NCI-H460 (cell line): ENCODE results near the gene FYN. TPM values are rescaled to one million over a fixed set of nuclear protein-coding genes. Genes with fewer than 3 reads are reported as not detected.

Experiments used
- DNase-seq: peaks from one replicate; pipeline ENCODE4 v3.0.0-alpha.2; 2016; ENCODE audit warnings: low read depth; ENCODE audit errors: extremely low read depth
- total RNA-seq: library from RNA; depleted of rRNA; stranded (reverse); fragments of >200 nt; shearing (Covaris generic); gene quantifications from 2 replicates; pipeline ENCODE4 v1.2.3, GENCODE V29; 2014

Gene FYN
- total RNA-seq, 1 experiment from 2014 or later: 1.1 TPM

DNA sequence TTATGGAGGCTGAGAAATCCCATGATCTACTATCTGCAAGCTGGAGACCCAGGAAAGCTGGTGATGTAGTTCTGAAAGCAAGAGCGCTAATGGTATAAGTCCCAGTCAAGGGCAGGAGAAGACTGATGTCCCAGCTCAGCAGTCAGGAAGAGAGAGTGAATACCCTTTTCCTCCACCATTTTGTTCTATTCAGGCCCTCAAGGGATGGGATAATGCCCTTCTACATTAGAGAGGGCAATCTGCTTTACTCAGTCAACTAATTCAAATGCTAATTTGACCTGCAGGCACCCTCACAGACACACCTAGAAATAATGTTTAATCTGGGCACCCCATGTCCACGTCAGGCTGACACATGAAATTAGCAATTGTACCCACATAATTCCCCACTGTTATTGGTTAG is 10.8 kb upstream of the FYN start:
- no peak for DNase-seq

- DNase-seq: no peak
These were observed 7.1 kb upstream of the FYN start for GRCh38 chr6:111880181-111880888.

GRCh38 chr6:111875741-111876140 is 2.5 kb upstream of the FYN start:
- DNase-seq: no peak

GRCh38 chr6:111874025-111874415 is 768 bp upstream of the FYN start:
- DNase-seq: no peak

DNA sequence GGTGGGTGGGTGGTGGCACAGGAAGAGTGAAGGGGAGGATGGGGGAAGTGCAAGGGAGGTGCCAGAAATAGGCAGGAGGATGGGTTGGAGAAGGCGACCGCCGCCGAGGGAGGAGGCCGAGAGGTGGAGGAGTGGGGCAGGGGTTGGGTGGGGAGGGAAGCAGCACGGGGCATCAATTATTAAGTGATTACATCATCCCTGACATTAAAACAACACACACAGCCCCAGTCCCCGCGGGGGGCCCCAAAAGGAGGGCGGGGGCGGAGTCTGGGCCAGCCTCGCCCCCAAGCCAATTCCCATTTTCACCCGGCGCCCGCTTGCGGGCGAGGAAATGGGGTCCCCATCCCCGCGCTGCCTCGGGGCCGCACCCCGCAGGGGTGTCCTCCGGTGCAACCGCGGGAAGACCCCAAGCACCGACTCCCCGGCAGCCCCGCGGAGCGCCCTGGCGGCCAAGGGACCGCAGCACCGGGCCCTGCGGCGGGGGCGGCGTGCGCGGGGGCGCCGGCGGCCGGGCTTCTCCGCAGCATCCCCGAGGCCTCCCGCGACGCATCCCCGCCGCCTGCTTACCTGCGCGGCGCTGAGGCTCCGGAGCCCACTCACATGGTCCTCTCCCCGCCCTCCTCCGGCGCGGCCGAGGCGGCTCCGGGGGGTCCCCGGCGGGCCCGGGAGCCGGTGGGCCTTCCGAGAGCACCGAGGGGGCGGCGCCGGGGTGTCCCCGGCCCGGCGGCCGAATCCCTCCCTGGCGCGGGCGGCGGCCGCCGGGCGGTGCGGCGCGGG is 663 bp downstream of the FYN start:
- no peak for DNase-seq

DNA sequence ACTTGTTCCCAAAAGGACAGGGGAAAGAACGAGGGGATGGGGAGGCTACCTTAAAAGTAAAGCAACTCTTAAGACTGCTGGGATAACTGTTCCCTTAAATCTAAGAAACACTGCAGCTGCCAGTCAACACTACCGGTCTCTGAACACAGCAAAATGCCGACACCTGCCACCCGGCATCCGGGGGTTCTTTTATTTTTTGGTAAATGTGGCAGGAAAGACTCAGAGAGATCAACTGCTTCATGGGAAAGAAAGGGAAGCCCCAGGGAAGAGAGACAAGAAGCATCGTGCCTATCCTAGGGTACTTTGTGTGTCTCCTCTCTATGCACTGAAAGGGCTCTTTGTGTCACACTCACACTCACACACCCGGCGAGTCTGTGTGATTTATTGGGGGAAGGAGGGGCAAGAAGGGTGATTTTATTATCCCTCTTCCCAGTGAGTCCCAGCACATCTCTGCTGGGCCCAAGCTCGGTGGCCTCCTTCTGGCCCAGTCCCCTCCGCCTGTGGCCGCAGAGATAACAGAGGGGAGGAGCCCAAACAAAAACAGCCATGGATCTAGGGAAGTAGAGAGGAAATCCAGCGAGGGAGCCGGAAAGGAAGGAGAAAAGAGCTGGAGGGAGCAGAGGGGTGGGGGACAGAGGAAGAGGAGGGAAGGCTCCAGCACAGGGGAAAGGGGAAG is 1.4 kb downstream of the FYN start:
- DNase-seq: no peak

DNA sequence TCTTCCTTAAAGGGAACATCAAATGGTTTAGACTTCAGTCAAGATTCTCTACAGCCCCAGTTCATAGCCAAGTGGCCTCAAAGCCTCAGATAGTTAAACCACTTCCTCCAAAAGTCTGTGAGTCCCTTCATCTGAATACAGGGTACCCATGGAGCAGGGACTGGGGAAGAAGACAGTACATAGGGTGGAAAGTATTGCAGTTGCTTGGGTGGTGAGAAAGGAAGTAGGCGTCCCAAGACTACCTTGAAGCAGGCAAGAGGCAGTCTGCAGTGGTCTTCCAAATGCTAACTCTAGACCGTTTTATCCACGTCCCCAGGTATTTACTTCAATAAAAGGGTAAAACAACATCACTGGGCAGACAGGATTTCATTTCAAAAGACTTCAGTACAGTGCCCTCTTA is 2.0 kb downstream of the FYN start:
- DNase-seq: no peak

GRCh38 chr6:111870742-111871064 is 2.5 kb downstream of the FYN start:
- DNase-seq: no peak

DNA sequence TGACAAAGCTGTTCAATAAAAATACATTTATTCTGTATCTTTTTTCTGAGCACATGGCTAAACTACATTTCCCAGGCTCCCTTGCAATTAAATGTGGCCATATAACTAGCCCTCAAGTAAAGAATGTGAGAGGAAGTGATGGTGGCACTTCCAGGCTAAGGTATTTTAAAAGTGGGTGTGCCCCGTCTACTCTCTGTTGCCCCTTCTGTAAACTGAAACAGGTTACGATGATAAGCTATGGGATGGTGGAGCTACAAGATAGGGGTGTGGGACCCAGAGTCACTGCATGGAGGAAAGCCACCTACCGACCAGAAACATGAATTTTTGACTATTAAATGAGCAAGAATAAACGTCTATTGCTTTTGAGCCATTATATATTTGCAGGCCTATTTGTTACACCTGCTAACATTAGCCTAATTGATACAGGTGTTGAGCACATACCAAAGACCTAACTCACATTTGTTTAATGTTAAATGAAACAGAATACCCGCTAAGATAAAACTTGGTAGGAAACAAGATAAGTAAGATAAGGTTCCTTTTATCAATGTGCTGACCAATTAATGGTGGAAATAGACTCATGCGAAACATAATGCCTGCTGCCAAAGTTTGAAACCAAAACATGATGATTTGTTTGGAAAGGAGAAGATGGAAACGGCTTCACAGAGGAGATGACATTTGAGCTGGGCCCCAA is 3.1 kb downstream of the FYN start:
- DNase-seq: no peak

DNA sequence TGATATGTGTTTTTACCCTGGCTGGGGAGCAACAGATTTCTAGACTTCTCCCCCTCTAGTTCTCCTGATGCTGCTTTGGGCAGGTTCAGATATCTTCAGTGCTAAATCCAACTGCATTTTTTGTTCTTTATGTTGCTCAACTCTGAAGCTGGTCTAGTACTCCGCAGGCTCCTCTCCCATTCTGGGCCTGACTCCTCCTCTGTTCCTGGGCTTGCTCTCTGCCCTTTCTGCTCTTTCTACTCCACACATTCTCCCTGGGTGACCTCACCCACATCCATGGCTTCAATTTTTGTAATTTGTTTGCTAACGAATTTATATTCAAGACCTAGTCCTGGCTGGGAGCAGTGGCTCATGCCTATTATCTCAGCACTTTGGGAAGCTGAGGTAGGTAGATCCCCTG is 6.4 kb downstream of the FYN start:
- no peak for DNase-seq

DNA sequence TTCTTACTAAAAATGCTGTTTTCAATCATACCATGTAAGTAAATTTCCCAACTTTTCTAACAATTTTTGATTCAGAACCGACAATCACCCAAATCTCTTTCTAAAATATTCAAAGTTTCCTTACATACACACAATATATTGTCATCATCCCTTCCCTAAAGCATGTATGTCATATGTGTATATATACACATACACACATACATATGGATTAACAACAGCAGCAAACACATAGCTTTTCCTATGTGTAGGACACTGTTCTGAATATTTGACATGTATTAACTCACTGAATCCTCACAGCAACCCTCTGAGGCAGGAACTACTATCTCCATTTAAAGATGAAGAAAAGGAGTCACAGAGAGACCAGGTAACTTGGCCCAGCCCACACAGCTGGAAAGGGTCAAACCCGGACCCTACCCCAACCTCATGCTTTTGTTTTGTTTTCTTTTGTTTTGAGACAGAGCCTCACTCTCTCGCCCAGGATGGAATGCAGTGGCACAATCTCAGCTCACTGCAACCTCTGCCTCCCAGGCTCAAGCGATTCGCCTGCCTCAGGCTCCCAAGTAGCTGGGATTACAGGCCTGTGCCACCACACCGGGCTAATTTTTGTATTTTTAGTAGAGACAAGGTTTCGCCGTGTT is 7.2 kb downstream of the FYN start:
- DNase-seq: no peak

DNA sequence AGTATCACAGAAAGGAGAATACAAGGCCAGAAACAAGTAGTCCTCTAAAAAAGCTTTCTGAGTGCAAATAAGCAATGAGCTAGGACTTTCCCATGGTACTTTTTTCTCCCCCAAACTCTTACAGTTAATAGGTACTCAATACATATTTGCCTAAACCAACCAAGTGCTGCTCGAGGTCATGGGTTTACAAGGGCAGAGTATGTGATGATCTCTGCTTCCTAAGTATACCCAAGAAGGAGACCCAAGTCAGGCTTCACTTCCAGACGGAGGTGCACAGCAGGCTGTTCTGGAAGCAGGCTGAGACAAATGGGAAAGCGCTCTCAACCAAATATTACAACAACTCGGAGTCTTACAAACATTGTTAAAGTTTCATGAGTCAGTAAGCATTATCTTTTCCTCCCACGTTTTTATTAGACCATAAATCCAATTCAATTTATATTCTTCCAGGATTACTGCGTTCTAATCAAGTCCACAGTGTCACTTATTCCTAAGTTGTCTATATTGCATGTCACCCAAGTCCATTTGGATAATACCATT is 8.1 kb downstream of the FYN start:
- no peak for DNase-seq

GRCh38 chr6:111864138-111865048 is 8.9 kb downstream of the FYN start:
- no peak for DNase-seq

GRCh38 chr6:111862741-111863140 is 10.5 kb downstream of the FYN start:
- DNase-seq: no peak

DNA sequence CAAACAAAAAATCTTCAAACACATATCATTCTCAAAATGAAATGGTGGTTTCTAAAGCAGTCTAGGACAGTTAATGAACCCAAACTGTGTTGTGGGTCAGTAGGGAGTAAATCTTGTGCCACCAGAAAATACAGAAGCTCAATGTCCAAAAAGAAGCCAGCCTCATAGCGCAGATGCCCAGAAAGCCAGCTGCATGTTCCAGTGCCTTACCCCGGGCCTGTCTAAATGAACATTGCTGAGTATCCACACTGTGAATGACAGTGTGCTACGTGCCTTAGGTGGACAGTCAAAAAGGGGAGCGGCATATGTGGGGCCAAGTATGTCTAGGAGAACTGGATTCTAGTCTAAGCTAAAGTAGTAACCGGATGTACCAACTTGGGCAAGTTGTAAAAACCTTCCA is 10.9 kb downstream of the FYN start:
- DNase-seq: no peak

- no peak for DNase-seq
These were observed 11.8 kb downstream of the FYN start for GRCh38 chr6:111861431-111861885.

DNA sequence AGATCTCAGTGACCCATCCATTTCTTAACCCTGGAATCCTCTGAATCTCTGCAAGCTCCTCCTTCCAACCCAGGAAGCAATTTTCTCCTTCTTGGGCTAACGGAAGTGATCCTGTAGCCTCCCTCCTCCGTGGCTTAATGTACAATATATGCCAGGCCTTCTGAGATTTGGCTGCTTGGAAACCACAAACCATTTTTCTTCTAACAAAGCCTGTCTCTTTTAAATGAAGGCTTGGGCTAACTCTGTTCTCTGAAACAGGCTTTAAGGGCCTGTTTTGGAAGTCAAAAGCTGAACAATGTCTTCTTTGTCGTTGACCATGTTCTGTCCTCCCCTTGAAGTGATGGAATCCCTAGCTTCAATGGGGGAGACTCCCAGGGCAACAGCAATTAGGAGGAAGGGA is 14.9 kb downstream of the FYN start:
- DNase-seq: no peak

GRCh38 chr6:111857674-111858337 is 15.4 kb downstream of the FYN start:
- no peak for DNase-seq

DNA sequence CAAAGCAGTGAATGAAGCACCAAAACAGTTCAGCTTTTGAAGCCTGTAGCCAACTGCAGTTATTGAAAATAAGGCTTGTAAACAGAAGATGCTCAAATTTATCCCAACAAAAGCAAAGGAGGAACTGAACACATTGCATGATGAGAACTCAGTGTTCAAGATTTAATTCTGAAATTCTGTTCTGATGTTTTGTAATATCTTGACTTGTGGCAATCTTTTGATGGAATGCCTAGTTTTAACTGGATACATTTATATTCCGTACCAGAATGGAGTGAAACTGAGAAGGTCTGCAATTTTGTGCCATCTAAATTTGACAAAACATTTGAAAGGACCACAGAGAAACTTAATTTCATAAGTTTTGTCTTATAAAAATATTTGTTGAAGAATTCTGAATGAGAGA is 17.5 kb downstream of the FYN start:
- DNase-seq: no peak
